NB4 (cell line): Measurements from ENCODE around the gene TNFRSF8.

Source experiments
- CTCF ChIP-seq: IDR thresholded peaks from one replicate; pipeline ENCODE4 v1.5.1; 2012; ENCODE audit warnings: low read depth, low read length
- MYC ChIP-seq: IDR thresholded peaks from 2 replicates; pipeline ENCODE4 v1.6.1; 2011; ENCODE audit warnings: low read depth, low read length
- POLR2A ChIP-seq: IDR thresholded peaks from 2 replicates; pipeline ENCODE4 v1.6.1; 2011; ENCODE audit warnings: mild to moderate bottlenecking; ENCODE audit not compliant: insufficient read length; ENCODE audit errors: extremely low read depth
- TF ChIP-seq, protein P1 (sequence below): IDR thresholded peaks from 2 replicates; pipeline ENCODE4 v1.6.1; 2011; ENCODE audit warnings: low read depth, low read length

- no peak for TF ChIP-seq CTCF
- TF ChIP-seq, protein P1, sequence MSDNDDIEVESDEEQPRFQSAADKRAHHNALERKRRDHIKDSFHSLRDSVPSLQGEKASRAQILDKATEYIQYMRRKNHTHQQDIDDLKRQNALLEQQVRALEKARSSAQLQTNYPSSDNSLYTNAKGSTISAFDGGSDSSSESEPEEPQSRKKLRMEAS, result no peak
- no peak for TF ChIP-seq POLR2A
- TF ChIP-seq MYC, result no peak
These were observed 49.6 kb downstream of the TNFRSF8 start for GRCh38 chr1:12112711-12113161.
